ENCODE results near the gene NFATC2.

- TF ChIP-seq MAX (IDR thresholded peaks at IDR 0.05) = no peak
- no peak for TF ChIP-seq ZBTB7A (IDR thresholded peaks at IDR 0.05; ENCODE audit: low read depth)
- no peak for TF ChIP-seq TEAD4 (IDR thresholded peaks at IDR 0.05)
- no peak for TF ChIP-seq TAF1 (IDR thresholded peaks at IDR 0.05; ENCODE audit: low read depth)
- TF ChIP-seq CREB1 (IDR thresholded peaks at IDR 0.05; ENCODE audit: low read depth) = no peak
- no peak for TF ChIP-seq YY1 (IDR thresholded peaks at IDR 0.05; ENCODE audit: low read depth)
- no peak for TF ChIP-seq USF1 (IDR thresholded peaks at IDR 0.05)
- no peak for TF ChIP-seq CEBPB (IDR thresholded peaks at IDR 0.05)
- no peak for TF ChIP-seq FOXM1 (IDR thresholded peaks at IDR 0.05; ENCODE audit: borderline replicate concordance, low read depth)
- TF ChIP-seq EP300 (IDR thresholded peaks at IDR 0.05; ENCODE audit: borderline replicate concordance) = no peak
- TF ChIP-seq RAD21 (IDR thresholded peaks at IDR 0.05; ENCODE audit: low read depth) = no peak
- no peak for TF ChIP-seq REST (IDR thresholded peaks at IDR 0.05; ENCODE audit: low read depth)
- no peak for TF ChIP-seq NFIC (IDR thresholded peaks at IDR 0.05)
Measured at GRCh38 chr20:51567622-51568021, 25.1 kb upstream of the NFATC2 start.
